HG02852 (cell line): ENCODE results near the gene MTHFR.

Experiments
- ATAC-seq: cut with Tn5 transposase; IDR thresholded peaks from one replicate; pipeline ENCODE4 v1.9.1; 2021; ENCODE audit warnings: mild to moderate bottlenecking, moderate library complexity; ENCODE audit not compliant: unreplicated experiment

Gene MTHFR

GRCh38 chr1:11799099-11799498 is 6.7 kb downstream of the MTHFR start:
- ATAC-seq, result no peak

GRCh38 chr1:11797525-11798216 is 8.1 kb downstream of the MTHFR start:
- no peak for ATAC-seq

- no peak for ATAC-seq
Measured at GRCh38 chr1:11796036-11796828, 9.5 kb downstream of the MTHFR start.

GRCh38 chr1:11795238-11795890 is 10.4 kb downstream of the MTHFR start:
- no peak for ATAC-seq

GRCh38 chr1:11794446-11795237 is 11.1 kb downstream of the MTHFR start:
- no peak for ATAC-seq

GRCh38 chr1:11793819-11794218 is 11.9 kb downstream of the MTHFR start:
- ATAC-seq, result no peak

- no peak for ATAC-seq
Measured at GRCh38 chr1:11792106-11792505, 13.7 kb downstream of the MTHFR start.

GRCh38 chr1:11790880-11791715 is 14.7 kb downstream of the MTHFR start:
- ATAC-seq, result no peak

- ATAC-seq, result no peak
Measured at GRCh38 chr1:11790101-11790879, 15.5 kb downstream of the MTHFR start.

- no peak for ATAC-seq
Measured at GRCh38 chr1:11789126-11790067, 16.4 kb downstream of the MTHFR start.

- ATAC-seq, result no peak
Measured at GRCh38 chr1:11788549-11789053, 17.2 kb downstream of the MTHFR start.

- ATAC-seq, result no peak
Measured at GRCh38 chr1:11787804-11788436, 17.8 kb downstream of the MTHFR start.

GRCh38 chr1:11787251-11787803 is 18.4 kb downstream of the MTHFR start:
- no peak for ATAC-seq

- ATAC-seq, result no peak
Measured at GRCh38 chr1:11786168-11786567, 19.6 kb downstream of the MTHFR start.

- ATAC-seq, result peak; percentile 64
Measured at GRCh38 chr1:11784993-11785769, 20.6 kb downstream of the MTHFR start.

GRCh38 chr1:11784256-11784992 is 21.3 kb downstream of the MTHFR start:
- ATAC-seq, result no peak
